Loucy (cell line): ENCODE measurements around the gene DENND4B.

ENCODE experiments used
- H2AFZ ChIP-seq: fragments of 200-600 bp; sonication (generic); 2 replicates; pipeline ENCODE4 v1.6.0; 2016; ENCODE audit warnings: antibody characterized with exemption, mild to moderate bottlenecking, low read length, moderate library complexity
- H3F3A ChIP-seq: fragments of 200-600 bp; 2 replicates; pipeline ENCODE4 v1.6.0; 2016; ENCODE audit warnings: antibody characterized with exemption, low read depth, mild to moderate bottlenecking
- H3K27me3 ChIP-seq: fragments of 200-600 bp; sonication (generic); 2 replicates; pipeline ENCODE4 v1.6.1; 2014; ENCODE audit warnings: low read length, mild to moderate bottlenecking; ENCODE audit not compliant: insufficient read depth, poor library complexity, severe bottlenecking
- H3K36me3 ChIP-seq: fragments of 200-600 bp; sonication (generic); 2 replicates; pipeline ENCODE4 v1.6.1; 2016; ENCODE audit warnings: low read length; ENCODE audit not compliant: insufficient read depth
- H3K4me1 ChIP-seq: fragments of 200-600 bp; sonication (generic); 2 replicates; pipeline ENCODE4 v1.5.1; 2014; ENCODE audit warnings: low read length, mild to moderate bottlenecking; ENCODE audit not compliant: insufficient read depth, poor library complexity, severe bottlenecking
- H3K4me2 ChIP-seq: fragments of 200-600 bp; sonication (generic); 2 replicates; pipeline ENCODE4 v1.6.0; 2014; ENCODE audit warnings: antibody characterized with exemption, low read length, low read depth, mild to moderate bottlenecking; ENCODE audit not compliant: poor library complexity, severe bottlenecking
- H3K4me3 ChIP-seq: fragments of 200-600 bp; sonication (generic); 2 replicates; pipeline ENCODE4 v1.5.1; 2014; ENCODE audit warnings: low read length, mild to moderate bottlenecking, mixed read lengths; ENCODE audit not compliant: poor library complexity, severe bottlenecking
- H3K79me2 ChIP-seq: fragments of 200-600 bp; sonication (generic); 2 replicates; pipeline ENCODE4 v1.6.1; 2014; ENCODE audit warnings: low read length; ENCODE audit not compliant: insufficient read depth
- H3K9ac ChIP-seq: fragments of 200-600 bp; sonication (generic); 2 replicates; pipeline ENCODE4 v1.6.0; 2014; ENCODE audit warnings: mild to moderate bottlenecking, low read depth, low read length, moderate library complexity; ENCODE audit not compliant: poor library complexity, severe bottlenecking
- H3K9me2 ChIP-seq: fragments of 200-600 bp; sonication (generic); replicated peaks from 2 replicates; pipeline ENCODE4 v1.6.1; 2016; ENCODE audit warnings: low read depth, low read length, mixed read lengths
- H3K9me3 ChIP-seq: fragments of 200-600 bp; sonication (generic); 2 replicates; pipeline ENCODE4 v1.6.1; 2014; ENCODE audit warnings: mild to moderate bottlenecking, antibody characterized with exemption, low read length, low read depth; ENCODE audit not compliant: insufficient read depth
- H4K20me1 ChIP-seq: fragments of 200-600 bp; sonication (generic); 2 replicates; pipeline ENCODE4 v1.6.0; 2014; ENCODE audit warnings: antibody characterized with exemption, low read length, mild to moderate bottlenecking; ENCODE audit not compliant: insufficient read depth, poor library complexity, severe bottlenecking
- CTCF ChIP-seq: fragments of 200-600 bp; sonication (generic); conservative IDR thresholded peaks from 2 replicates; pipeline ENCODE4 v1.5.1; 2014; ENCODE audit warnings: mild to moderate bottlenecking, antibody characterized with exemption, low read length
- EZH2phosphoT487 ChIP-seq: fragments of 200-600 bp; IDR thresholded peaks from 2 replicates; pipeline ENCODE4 v1.6.1; 2018; ENCODE audit warnings: antibody characterized with exemption, mild to moderate bottlenecking, moderate library complexity, borderline replicate concordance

DENND4B gene

GRCh38 chr1:153942766-153943549 lies 3.6 kb downstream of the DENND4B start:
- Histone ChIP-seq H3K9ac (no peak overlapping the region), H3K4me3 (no peak overlapping the region), H3K27me3 (no peaks in the 10 kb centered on the region), H3K79me2 (peaks cover 37% of the 10 kb centered on the region), H3K4me2 (no peak overlapping the region), H3K9me3 (no peaks in the 10 kb centered on the region), H2AFZ (no peak overlapping the region), H4K20me1 (peaks cover 23% of the 10 kb centered on the region), H3K4me1 (peaks cover 21% of the 10 kb centered on the region), H3F3A (no peaks in the 10 kb centered on the region), H3K36me3 (peaks cover 39% of the 10 kb centered on the region; the same call in 1 of the 2 replicates), H3K9me2 (no peaks in the 10 kb centered on the region)
- no peak for TF ChIP-seq CTCF
- TF ChIP-seq EZH2phosphoT487 = no peak

GRCh38 chr1:153941826-153942725 lies 4.4 kb downstream of the DENND4B start:
- Histone ChIP-seq H3K27me3 (no peaks in the 10 kb centered on the region), H3K9ac (no peak overlapping the region), H3K79me2 (peaks cover 37% of the 10 kb centered on the region), H3K4me3 (no peak overlapping the region), H2AFZ (no peak overlapping the region), H3K4me2 (no peak overlapping the region), H3K9me2 (no peaks in the 10 kb centered on the region), H3F3A (no peaks in the 10 kb centered on the region), H3K36me3 (peaks cover 42% of the 10 kb centered on the region; the same call in 1 of the 2 replicates), H4K20me1 (peaks cover 23% of the 10 kb centered on the region), H3K9me3 (no peaks in the 10 kb centered on the region), H3K4me1 (peaks cover 21% of the 10 kb centered on the region)
- no peak for TF ChIP-seq EZH2phosphoT487
- no peak for TF ChIP-seq CTCF

GRCh38 chr1:153940756-153941155 lies 5.8 kb downstream of the DENND4B start:
- Histone ChIP-seq H3K4me1 (peaks cover 17% of the 10 kb centered on the region), H3K4me3 (no peak overlapping the region), H3K4me2 (no peak overlapping the region), H4K20me1 (peaks cover 20% of the 10 kb centered on the region), H3K9me3 (no peaks in the 10 kb centered on the region), H3K79me2 (peaks cover 35% of the 10 kb centered on the region), H3K36me3 (peaks cover 52% of the 10 kb centered on the region; the same call in 1 of the 2 replicates), H2AFZ (no peak overlapping the region), H3K9me2 (no peaks in the 10 kb centered on the region), H3F3A (no peaks in the 10 kb centered on the region), H3K9ac (no peak overlapping the region), H3K27me3 (no peaks in the 10 kb centered on the region)
- TF ChIP-seq CTCF (no peak), EZH2phosphoT487 (no peak)
